Measurements from ENCODE around the gene LMBRD2.

LMBRD2 gene

DNA sequence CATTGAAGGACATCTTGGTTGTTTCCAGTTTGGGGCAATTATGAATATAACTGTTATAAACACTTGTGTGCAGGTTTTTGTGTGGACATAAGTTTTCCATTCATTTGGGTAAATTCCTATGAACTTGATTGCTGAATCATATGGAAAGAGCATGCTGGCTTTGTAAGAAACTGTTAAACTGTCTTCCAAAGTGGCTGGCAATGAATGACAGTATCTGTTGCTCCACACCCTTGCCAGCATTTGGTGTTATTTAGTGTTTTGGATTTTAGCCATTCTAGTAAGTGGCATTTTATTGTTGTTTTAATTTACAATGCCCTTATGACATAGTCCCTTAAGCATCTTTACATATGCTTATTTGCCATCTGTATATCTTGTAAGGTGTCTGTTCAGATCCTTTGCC, 55.2 kb downstream of the LMBRD2 start:
- DNase-seq, result no peak

- DNase-seq, result no peak
Observed at GRCh38 chr5:36089989-36090388, 61.7 kb downstream of the LMBRD2 start.

DNA sequence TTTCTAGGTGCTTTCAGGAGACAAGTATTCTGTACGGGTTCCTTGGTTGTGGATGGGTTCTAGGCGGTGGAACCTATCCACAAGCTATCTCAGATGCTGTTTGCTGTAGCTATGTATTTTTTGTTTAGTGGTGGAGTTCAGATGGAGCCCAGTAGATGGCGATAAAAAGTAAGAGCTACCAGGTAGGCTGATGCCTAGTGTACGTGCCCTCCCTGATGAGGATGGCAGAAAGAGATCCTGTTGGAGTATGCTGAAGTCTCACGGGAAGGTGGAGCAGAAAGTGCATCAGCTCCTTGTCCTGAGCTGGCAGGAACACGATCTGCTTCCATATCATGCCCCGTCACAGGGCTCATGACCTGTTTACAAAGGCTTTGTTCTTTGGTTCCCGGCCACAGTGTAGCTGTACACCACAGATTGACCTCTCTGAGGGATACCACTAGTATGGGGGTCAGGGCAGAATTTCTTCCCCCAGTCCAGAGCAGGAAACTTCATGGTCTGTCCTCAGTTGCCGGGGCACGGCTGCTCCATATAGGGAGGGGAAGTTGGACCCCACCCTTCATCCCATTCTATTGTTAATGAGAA, 72.4 kb downstream of the LMBRD2 start:
- DNase-seq, result peak; percentile 39

DNA sequence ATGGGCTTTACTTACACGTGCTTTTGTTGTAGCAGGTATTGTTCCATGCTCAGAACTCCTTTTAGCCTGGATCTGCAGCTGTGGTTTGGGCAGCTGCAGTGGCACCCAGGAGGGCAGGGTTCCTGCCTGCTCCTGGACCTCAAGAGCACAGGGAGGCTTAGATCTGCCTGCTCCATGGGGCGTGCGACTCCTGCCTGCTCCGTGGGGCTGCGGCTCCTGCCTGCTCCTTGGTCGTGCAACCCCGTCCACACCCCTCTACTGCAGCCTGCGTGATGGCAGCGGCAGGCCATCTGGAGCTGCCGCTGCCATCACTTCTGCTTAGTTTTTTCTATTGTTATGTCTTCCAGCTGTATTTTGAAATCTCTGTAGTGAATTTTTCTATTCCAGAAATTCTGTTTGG, 73.3 kb downstream of the LMBRD2 start:
- DNase-seq, result no peak

GRCh38 chr5:36073595-36074216, 78.0 kb downstream of the LMBRD2 start:
- DNase-seq, result peak; percentile 12

GRCh38 chr5:36070687-36071571, 80.8 kb downstream of the LMBRD2 start:
- DNase-seq, result no peak

DNA sequence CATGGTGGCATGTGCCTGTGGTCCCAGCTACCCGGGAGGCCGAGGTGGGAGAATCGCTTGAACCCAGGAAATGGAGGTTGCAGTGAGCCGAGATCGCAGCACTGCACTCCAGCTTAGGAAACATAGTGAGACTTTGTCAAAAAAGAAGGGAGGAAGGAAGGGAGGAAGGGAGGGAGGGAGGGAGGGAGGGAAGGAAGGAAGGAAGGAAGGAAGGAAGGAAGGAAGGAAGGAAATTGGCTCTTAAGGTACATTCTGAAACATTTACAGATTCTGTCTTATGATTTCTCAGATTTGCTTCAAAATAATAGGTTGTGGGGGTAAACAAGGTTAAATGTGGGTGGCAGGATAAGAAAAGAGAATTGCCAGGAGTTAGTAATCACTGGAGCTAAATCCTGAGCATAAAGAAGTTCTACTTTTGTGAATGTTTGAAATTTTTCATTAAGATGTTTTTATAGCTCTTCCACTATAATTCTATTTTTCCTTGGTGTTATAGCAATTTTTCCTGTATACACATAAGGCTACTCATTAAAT, 82.9 kb downstream of the LMBRD2 start:
- no peak for DNase-seq

GRCh38 chr5:36066540-36067210, 85.0 kb downstream of the LMBRD2 start, which contains the start of gene UGT3A2:
Gene UGT3A2, minus strand, starts transcription at chr5:36066882. Its CDS starts 93 bp downstream, at chr5:36066789.
- DNase-seq, result no peak

- no peak for DNase-seq
Observed at GRCh38 chr5:36066001-36066539, 85.6 kb downstream of the LMBRD2 start.

- no peak for DNase-seq
Observed at GRCh38 chr5:36060420-36060887, 91.2 kb downstream of the LMBRD2 start.

- DNase-seq, result no peak
Observed at GRCh38 chr5:36059571-36060419, 91.9 kb downstream of the LMBRD2 start.

- DNase-seq, result no peak
Observed at GRCh38 chr5:36058776-36059175, 92.9 kb downstream of the LMBRD2 start.

DNA sequence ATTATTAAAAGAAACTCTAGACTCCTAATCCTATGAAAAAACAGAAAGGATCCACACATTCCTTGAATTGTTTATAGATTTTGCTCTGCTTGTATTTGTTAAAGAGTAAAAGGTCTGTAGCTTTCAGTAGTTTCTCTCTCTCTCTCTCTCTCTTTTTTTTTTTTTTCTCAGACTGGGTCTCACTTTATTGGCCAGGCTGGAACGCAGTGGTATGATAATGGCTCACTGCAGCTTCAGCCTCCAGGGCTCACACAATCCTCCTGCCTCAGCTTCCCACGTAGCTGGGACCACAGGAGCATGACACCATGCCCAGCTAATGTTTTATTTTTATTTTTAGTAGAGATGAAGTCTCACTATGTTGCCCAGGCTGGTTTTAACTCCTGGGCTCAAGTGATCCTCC, 94.3 kb downstream of the LMBRD2 start:
- no peak for DNase-seq

GRCh38 chr5:36056422-36056821, 95.3 kb downstream of the LMBRD2 start:
- no peak for DNase-seq

- no peak for DNase-seq
Observed at GRCh38 chr5:36055984-36056383, 95.7 kb downstream of the LMBRD2 start.

GRCh38 chr5:36054647-36055046, 97.0 kb downstream of the LMBRD2 start:
- DNase-seq, result no peak

GRCh38 chr5:36052538-36052937, 99.1 kb downstream of the LMBRD2 start:
- no peak for DNase-seq

GRCh38 chr5:36049949-36050348, 101.7 kb downstream of the LMBRD2 start:
- no peak for DNase-seq
